Neuronal stem cell (in vitro differentiated cells): Measurements from ENCODE around the gene SYNE2.

Experiments
- DNase-seq: peaks from one replicate; pipeline ENCODE4 v3.0.0-alpha.2; 2013; ENCODE audit warnings: low spot score
- H2AFZ ChIP-seq: one replicate; pipeline ENCODE4 v1.6.1; 2013; ENCODE audit warnings: mild to moderate bottlenecking, low read length, inconsistent platforms
- H2AK5ac ChIP-seq: 2 replicates; pipeline ENCODE4 v1.6.1; 2013; ENCODE audit warnings: low read depth, mild to moderate bottlenecking, inconsistent platforms, low read length, moderate library complexity, mixed read lengths
- H2BK120ac ChIP-seq: 2 replicates; pipeline ENCODE4 v1.6.1; 2013; ENCODE audit warnings: low read depth, mild to moderate bottlenecking, inconsistent platforms, low read length, moderate library complexity, mixed read lengths
- H2BK12ac ChIP-seq: one replicate; pipeline ENCODE4 v1.6.1; 2013; ENCODE audit warnings: low read length, inconsistent platforms
- H2BK15ac ChIP-seq: 2 replicates; pipeline ENCODE4 v1.6.1; 2013; ENCODE audit warnings: mild to moderate bottlenecking, low read length, inconsistent platforms, mixed read lengths
- H2BK5ac ChIP-seq: one replicate; pipeline ENCODE4 v1.6.1; 2013; ENCODE audit warnings: inconsistent platforms, mild to moderate bottlenecking, low read length, moderate library complexity
- H3K14ac ChIP-seq: one replicate; pipeline ENCODE4 v1.6.1; 2013; ENCODE audit warnings: low read length, inconsistent platforms
- H3K18ac ChIP-seq: 2 replicates; pipeline ENCODE4 v1.6.1; 2013; ENCODE audit warnings: low read length, inconsistent platforms
- H3K23ac ChIP-seq: 2 replicates; pipeline ENCODE4 v1.6.1; 2013; ENCODE audit warnings: low read depth, mild to moderate bottlenecking, mixed read lengths, low read length, inconsistent platforms; ENCODE audit not compliant: poor library complexity
- H3K27ac ChIP-seq: replicated peaks from 3 replicates; pipeline ENCODE4 v1.5.1; 2013; ENCODE audit warnings: low read length, inconsistent platforms
- H3K27me3 ChIP-seq, 3 experiments: 2 replicates each; pipeline ENCODE4 v1.6.1; 2013; ENCODE audit warnings: low read length in 3 of 3, mild to moderate bottlenecking in 2 of 3, inconsistent platforms in 1 of 3, low read depth in 1 of 3, mixed read lengths in 1 of 3, moderate library complexity in 1 of 3; ENCODE audit not compliant: control insufficient read depth in 3 of 3, insufficient read depth in 3 of 3
- H3K36me3 ChIP-seq, 2 donors: replicated peaks in 1 of 2; 2 replicates each; pipeline ENCODE4 v1.6.1; 2013; ENCODE audit warnings: low read length in 2 of 2; ENCODE audit not compliant: control insufficient read depth in 2 of 2, insufficient read depth in 2 of 2
- H3K4ac ChIP-seq: 2 replicates; pipeline ENCODE4 v1.6.1; 2013; ENCODE audit warnings: inconsistent platforms, mild to moderate bottlenecking, low read length, moderate library complexity
- H3K4me1 ChIP-seq, 2 donors: 1 replicate in 1 of 2; 2 replicates in 1 of 2; pipeline ENCODE4 v1.6.1; 2013; ENCODE audit warnings: low read length in 2 of 2, low read depth in 1 of 2; ENCODE audit not compliant: control insufficient read depth in 2 of 2, insufficient read depth in 1 of 2
- H3K4me2 ChIP-seq: one replicate; pipeline ENCODE4 v1.6.1; 2013; ENCODE audit warnings: mild to moderate bottlenecking, low read length, inconsistent platforms; ENCODE audit not compliant: insufficient read depth, poor library complexity, severe bottlenecking
- H3K4me3 ChIP-seq, 2 donors: 2 replicates each; pipeline ENCODE4 v1.5.1; 2013; ENCODE audit warnings: low read length in 2 of 2, mild to moderate bottlenecking in 2 of 2, inconsistent platforms in 1 of 2, moderate library complexity in 1 of 2
- H3K79me1 ChIP-seq: one replicate; pipeline ENCODE4 v1.6.1; 2013; ENCODE audit warnings: low read depth, mild to moderate bottlenecking, inconsistent platforms, low read length, moderate library complexity
- H3K9ac ChIP-seq: one replicate; pipeline ENCODE4 v1.6.1; 2013; ENCODE audit warnings: mild to moderate bottlenecking, low read depth, low read length, inconsistent platforms; ENCODE audit not compliant: poor library complexity
- H3K9me3 ChIP-seq, 2 donors: replicated peaks in 1 of 2; 2 replicates each; pipeline versions ENCODE3 to v1.6.1; 2013; ENCODE audit warnings: low read length in 2 of 2, mild to moderate bottlenecking in 2 of 2, inconsistent platforms in 1 of 2, low read depth in 1 of 2, mixed read lengths in 1 of 2, moderate library complexity in 1 of 2; ENCODE audit not compliant: control insufficient read depth in 2 of 2, insufficient read depth in 1 of 2
- H4K8ac ChIP-seq: one replicate; pipeline ENCODE4 v1.6.1; 2013; ENCODE audit warnings: low read depth, mild to moderate bottlenecking, inconsistent platforms, low read length, moderate library complexity
- H4K91ac ChIP-seq: one replicate; pipeline ENCODE4 v1.6.1; 2013; ENCODE audit warnings: low read length, low read depth, mild to moderate bottlenecking, inconsistent platforms; ENCODE audit not compliant: poor library complexity
- WGBS, 2 donors: extraction: QIAGEN DNeasy Blood & Tissue Kit; methylation state at CpG; one replicate each; pipeline ENCODE4 v1.1.7; 2013; ENCODE audit warnings: missing lambda C conversion rate in 2 of 2, mixed read lengths in 1 of 2; ENCODE audit not compliant: insufficient read length in 2 of 2, insufficient replicate concordance in 1 of 2; ENCODE audit errors: extremely low coverage in 2 of 2; 5-methylcytosine and 5-hydroxymethylcytosine counted together

The SYNE2 gene

DNA sequence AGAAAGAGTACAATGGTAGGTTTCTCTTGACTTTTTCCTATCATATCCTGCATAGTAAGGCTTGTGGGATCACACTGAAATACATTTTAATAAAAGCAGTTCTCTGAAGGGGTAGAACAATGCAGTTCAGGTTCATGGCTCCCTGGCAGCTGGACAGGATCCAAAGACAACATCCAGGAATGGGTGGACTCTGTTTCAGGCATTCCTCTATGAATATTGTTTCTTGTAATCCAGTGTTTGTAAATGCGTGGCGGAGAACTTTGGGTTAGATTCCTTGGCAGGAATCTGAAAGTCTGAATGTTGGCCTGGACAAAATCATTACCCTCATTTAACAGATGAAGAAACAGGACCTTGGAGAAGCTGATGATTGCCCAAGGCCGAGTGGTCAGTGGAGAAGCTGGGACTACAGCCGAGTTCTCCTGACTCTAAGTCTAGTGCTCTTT, 43.5 kb downstream of the SYNE2 start:
- Histone ChIP-seq H3K14ac (no peak overlapping the region), H3K36me3 (no peaks in the 10 kb centered on the region), H2AFZ (no peak overlapping the region), H3K79me1 (peaks cover 2% of the 10 kb centered on the region), H3K4ac (no peak overlapping the region), H3K18ac (no peak overlapping the region), H3K27ac (no peak overlapping the region), H2BK15ac (no peak overlapping the region), H2BK120ac (no peak overlapping the region), H3K23ac (no peak overlapping the region), H2AK5ac (no peak overlapping the region), H4K8ac (no peak overlapping the region), H3K9me3 (no peaks in the 10 kb centered on the region), H4K91ac (no peak overlapping the region), H3K4me1 (peaks cover 8 to 13% of the 10 kb centered on the region in 2 donors), H3K9ac (no peak overlapping the region), H2BK12ac (no peak overlapping the region), H3K27me3 (no peaks in the 10 kb centered on the region), H2BK5ac (no peak overlapping the region), H3K4me2 (no peak overlapping the region), H3K4me3 (no peak overlapping the region)
- DNase-seq: no peak
- WGBS, 2 donors: no CpG with 5 or more reads among the region's 4 CpGs

DNA sequence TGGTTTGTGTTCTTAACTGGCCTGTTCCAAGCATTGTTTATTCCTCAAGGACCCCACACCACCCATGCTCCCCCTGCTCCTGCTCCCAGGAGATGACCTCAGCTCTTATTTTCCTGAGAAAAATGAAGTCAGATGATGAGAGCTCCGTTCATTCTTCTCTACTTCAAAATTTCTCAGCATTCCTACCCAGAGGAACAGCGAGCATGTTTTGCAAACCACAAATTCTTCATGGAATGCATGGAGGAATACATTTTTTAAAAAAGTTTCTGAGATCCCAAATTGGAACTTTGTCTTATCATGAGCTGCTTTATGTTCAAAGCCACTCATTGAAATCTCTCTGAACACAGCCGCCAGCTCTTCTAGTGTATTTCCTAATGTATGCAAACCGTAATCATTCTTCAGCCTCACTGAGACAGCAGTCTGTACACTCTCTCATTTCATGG, 44.9 kb downstream of the SYNE2 start:
- Histone ChIP-seq H3K4me2 (no peak overlapping the region), H3K9ac (no peak overlapping the region), H3K36me3 (no peaks in the 10 kb centered on the region), H3K4ac (no peak overlapping the region), H3K4me3 (no peak overlapping the region), H2BK5ac (no peak overlapping the region), H3K9me3 (no peaks in the 10 kb centered on the region), H2BK12ac (no peak overlapping the region), H3K14ac (no peak overlapping the region), H3K27me3 (no peaks in the 10 kb centered on the region), H2BK120ac (no peak overlapping the region), H3K18ac (no peak overlapping the region), H4K8ac (no peak overlapping the region), H2AFZ (no peak overlapping the region), H3K23ac (no peak overlapping the region), H3K27ac (no peak overlapping the region), H3K79me1 (peaks cover 2% of the 10 kb centered on the region), H2BK15ac (no peak overlapping the region), H4K91ac (no peak overlapping the region), H3K4me1 (peaks cover 6 to 7% of the 10 kb centered on the region in 2 donors), H2AK5ac (no peak overlapping the region)
- WGBS, 2 donors: no CpG with 5 or more reads among the region's 4 CpGs
- DNase-seq: no peak

DNA sequence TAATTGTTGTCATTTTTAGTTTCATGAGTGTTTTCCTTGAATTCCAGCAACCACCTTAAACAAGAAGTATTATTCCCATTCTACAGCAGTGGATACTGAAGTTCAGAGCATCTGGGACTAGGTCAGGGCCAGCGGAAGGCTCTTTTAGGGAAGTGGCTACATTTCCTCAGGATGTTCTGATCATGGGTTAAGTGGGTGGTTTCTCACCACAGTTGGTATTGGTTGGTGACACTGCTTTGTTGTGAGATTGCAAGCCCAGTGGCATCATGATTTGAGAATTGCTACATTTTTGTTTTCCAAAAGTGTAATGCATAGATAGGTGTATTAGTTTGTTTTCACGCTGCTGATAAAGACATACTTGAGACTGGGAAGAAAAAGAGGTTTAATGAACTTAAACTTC, 47.1 kb downstream of the SYNE2 start:
- Histone ChIP-seq H2AFZ (no peak overlapping the region), H3K9ac (no peak overlapping the region), H3K36me3 (no peaks in the 10 kb centered on the region), H3K4me2 (no peak overlapping the region), H3K27ac (no peak overlapping the region), H4K8ac (no peak overlapping the region), H2AK5ac (no peak overlapping the region), H2BK15ac (no peak overlapping the region), H3K4me1 (peaks cover 4 to 7% of the 10 kb centered on the region in 2 donors), H2BK5ac (no peak overlapping the region), H3K4ac (no peak overlapping the region), H3K14ac (no peak overlapping the region), H3K23ac (no peak overlapping the region), H4K91ac (no peak overlapping the region), H3K27me3 (no peaks in the 10 kb centered on the region), H3K18ac (no peak overlapping the region), H3K9me3 (peaks cover 0 to 4% of the 10 kb centered on the region in 2 donors), H2BK12ac (no peak overlapping the region), H3K4me3 (no peak overlapping the region), H3K79me1 (peaks cover 2% of the 10 kb centered on the region), H2BK120ac (no peak overlapping the region)
- no peak for DNase-seq
- no CpG with 5 or more reads among the region's 2 CpGs for WGBS, 2 donors

DNA sequence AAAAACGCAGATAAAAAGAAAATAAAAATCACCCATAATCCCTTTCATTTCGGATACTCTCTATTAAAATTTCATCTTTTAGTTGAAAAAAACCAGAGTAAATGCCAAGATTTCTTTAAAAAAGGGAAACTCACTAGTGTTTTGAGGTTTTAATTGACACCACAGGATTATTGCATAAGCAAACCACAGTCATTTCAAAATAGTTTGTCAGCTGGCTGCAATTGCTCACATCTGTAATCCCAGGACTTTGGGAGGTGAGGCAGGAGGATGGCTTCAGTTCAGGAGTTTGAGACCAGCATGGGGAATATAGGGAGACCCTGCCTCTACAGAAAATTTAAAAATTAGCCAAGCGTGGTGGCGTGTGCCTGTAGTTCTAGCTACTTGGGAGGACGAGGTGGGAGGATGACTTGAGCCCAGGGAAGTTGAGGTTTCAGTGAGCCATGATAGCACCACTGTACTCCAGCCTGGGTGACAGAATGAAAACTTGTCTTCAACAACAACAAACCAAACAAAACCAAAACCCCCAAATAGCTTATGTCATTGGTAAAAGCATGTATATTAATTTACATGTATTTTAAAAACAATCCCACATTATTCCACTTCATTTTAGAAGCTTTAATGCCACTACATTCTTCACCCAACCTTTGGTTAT, 48.8 kb downstream of the SYNE2 start:
- no peak overlapping the region for H2BK12ac ChIP-seq
- H3K27me3 ChIP-seq: no peaks in the 10 kb centered on the region
- no peak overlapping the region for H2BK15ac ChIP-seq
- H3K23ac ChIP-seq: no peak overlapping the region
- H2BK5ac ChIP-seq: no peak overlapping the region
- no peak for DNase-seq
- peaks cover 4 to 7% of the 10 kb centered on the region in 2 donors for H3K4me1 ChIP-seq
- peaks cover 2% of the 10 kb centered on the region for H3K79me1 ChIP-seq
- no peak overlapping the region for H2AFZ ChIP-seq
- no peak overlapping the region for H2BK120ac ChIP-seq
- no peak overlapping the region for H3K18ac ChIP-seq
- 100% methylated on average over 2 of the region's 5 CpGs; no CpG with 5 or more reads in 1 of the 2 donors for WGBS, 2 donors
- no peak overlapping the region for H3K14ac ChIP-seq
- no peak overlapping the region for H3K9ac ChIP-seq
- H3K4ac ChIP-seq: no peak overlapping the region
- no peak overlapping the region for H4K91ac ChIP-seq
- H3K4me3 ChIP-seq: no peak overlapping the region
- peaks cover 0 to 10% of the 10 kb centered on the region in 2 donors for H3K9me3 ChIP-seq
- H3K4me2 ChIP-seq: no peak overlapping the region
- H3K36me3 ChIP-seq: no peaks in the 10 kb centered on the region
- H4K8ac ChIP-seq: no peak overlapping the region
- H3K27ac ChIP-seq: no peak overlapping the region
- H2AK5ac ChIP-seq: no peak overlapping the region
